GM19452 (cell line): ENCODE results near the gene MRPL40.

Experiments used
- ATAC-seq: cut with Tn5 transposase; IDR thresholded peaks from one replicate; pipeline ENCODE4 v1.9.1; 2021; ENCODE audit not compliant: unreplicated experiment

Gene MRPL40

DNA sequence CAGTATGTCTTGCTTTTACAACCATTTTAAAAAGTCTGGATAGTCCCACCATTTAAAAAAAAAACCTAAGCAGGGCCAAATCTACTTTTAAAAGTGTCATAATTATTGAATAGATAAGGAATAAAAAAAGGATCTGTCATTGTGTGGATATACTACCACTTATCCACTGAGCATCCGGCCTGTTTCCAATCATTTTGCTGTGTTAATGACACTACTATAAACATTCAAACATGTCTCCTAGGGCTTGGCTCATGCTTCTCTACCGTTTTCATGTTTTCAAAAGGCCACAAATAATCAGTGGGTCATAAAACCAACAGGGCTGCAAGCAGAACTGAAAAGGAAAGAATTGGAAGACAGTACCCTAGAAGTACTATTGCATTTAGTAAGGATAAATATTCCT is 27.7 kb downstream of the MRPL40 start:
- ATAC-seq: no peak

DNA sequence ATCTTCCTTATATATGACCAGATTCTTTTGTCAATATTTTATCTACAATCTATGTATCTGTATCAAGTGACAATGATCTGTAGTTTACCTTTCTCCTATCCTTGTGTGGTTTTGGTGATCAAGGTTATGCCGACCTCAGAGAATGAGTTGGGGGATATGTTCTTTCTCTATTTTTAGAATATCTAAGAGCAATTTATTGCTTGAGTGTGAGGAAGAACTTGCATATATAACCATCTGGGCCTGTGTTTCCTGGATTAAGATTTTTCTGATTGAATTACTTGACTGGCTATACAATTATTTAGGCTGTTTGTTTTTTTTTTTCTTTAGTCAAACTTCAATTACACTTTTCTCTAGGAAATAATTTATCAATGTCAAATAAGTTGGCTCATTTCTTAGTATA is 29.2 kb downstream of the MRPL40 start:
- no peak for ATAC-seq

DNA sequence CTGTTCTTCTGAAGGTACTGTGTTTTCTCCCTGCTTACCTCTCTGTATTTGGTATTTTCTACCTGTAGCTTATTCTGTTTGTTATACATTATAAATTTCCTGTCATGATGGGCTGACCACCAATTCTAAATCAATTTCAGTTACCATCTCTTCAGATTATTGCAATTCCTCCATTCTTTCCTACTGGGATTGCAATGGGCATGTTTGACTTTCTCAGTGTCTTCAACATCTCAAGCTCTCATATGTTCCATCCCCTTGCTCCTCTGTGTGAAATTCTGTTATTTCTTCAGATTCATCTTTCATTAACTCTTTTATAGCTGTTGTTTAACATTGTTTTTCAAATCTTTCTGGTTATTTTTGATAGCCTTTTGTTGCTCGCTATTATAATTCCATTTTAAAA is 30.7 kb downstream of the MRPL40 start:
- no peak for ATAC-seq

DNA sequence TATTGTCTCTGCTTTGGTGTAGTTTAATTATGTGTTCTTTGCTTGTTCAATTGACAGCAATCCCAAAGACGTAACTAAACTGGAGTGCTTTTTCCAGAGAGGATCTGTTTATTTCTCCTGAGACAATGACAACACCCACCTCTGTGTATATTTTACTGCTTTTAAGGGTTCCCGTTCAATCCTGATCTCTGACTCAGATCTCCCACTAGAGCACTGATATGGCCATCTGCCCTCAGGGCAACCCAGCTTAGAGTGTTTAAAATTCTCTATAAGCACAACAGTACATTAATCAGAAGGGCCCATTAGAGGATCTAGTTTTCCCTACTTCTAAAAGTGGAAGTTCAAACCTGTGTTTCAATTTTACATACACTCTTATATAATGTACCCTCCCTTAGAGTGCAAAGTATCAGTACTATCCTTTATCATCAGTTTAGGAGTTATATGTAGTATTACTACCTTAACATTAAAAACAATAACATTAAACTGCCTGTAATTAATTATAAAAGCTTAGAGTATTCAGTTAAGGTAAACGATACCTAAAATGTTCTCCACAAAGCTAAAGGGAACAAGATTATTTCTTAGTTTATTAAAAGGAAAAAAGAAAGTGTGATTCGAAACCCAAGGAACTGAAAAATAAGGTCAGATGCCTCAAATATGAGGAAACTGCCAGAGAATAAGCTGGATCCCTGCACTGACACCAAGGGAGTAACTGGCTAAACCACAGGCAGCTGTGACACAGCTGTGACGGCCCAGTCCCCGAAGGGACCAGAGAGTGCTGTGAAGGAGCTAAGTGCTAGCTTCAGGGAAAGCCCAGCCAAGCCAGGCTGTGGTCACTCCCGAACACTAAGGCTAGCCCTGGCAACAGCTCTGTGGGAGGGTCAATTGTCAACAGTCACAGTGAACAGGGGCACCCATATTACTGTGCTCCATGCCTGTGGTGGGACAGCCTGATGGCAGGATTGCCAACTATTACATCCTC is 31.4 kb downstream of the MRPL40 start:
- ATAC-seq: no peak

DNA sequence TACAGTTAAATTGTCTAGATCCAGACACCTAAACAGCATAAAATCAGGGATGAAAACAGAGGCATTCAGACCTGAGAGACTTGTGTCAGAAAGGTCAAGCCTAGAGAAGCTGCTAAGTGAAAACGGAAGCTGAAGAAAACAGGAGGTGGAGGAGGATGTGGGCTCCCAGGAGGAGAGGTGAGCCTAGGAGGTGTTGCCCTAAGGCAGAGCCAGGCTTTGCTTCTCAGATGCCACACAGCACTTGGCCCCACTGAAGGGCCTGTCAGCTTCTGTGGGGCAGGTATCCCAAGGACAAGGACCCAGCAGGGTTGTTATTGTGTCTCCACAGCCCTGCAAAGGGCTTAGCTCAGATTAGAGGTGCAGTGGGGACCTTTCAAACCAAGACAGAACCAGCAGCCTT is 32.2 kb downstream of the MRPL40 start:
- no peak for ATAC-seq

DNA sequence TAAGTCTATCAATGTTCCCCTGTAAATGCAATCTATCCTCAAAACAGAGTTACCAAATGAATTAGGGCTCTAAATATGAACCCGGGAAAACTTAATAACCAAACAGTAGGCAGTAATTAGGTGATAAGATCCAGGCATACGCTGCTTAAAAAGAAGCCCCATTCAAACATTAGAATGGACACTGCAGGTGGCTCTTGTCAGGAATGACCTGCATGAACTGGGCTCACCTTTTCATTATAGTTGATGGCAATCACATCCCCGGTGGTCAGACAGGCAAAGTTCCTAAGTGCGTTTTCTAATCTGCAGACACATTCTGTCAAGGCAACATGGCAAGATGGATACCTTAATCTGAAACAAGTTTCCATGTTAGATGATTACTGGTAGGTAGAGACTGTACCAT is 32.6 kb downstream of the MRPL40 start:
- ATAC-seq: no peak

DNA sequence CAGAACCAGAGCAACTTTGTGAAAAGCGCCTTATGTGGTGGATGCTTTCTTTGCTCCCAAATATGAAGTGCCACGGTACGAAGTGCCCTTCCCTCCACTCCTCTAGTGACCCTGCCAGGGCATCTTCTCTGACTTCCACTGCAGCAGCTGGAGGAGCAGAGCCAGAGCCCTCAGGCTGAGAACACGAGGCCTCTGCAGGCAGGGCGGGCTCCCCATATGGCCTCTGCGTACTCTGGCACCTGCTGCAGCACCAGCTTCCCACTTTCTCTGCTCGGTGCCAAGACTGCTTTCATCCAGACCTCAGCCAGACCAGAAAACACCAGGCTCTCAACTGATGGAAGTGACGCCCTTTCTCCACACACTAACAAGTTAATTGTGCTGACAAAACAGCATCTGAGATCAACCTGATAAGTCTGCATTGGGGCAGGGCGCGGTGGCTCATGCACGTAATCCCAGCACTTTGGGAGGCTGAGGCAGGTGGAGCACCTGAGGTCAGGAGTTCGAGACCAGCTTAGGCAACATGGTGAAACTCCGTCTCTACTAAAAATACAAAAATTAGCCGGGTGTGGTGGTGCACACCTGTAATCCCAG is 33.9 kb downstream of the MRPL40 start:
- ATAC-seq: no peak

DNA sequence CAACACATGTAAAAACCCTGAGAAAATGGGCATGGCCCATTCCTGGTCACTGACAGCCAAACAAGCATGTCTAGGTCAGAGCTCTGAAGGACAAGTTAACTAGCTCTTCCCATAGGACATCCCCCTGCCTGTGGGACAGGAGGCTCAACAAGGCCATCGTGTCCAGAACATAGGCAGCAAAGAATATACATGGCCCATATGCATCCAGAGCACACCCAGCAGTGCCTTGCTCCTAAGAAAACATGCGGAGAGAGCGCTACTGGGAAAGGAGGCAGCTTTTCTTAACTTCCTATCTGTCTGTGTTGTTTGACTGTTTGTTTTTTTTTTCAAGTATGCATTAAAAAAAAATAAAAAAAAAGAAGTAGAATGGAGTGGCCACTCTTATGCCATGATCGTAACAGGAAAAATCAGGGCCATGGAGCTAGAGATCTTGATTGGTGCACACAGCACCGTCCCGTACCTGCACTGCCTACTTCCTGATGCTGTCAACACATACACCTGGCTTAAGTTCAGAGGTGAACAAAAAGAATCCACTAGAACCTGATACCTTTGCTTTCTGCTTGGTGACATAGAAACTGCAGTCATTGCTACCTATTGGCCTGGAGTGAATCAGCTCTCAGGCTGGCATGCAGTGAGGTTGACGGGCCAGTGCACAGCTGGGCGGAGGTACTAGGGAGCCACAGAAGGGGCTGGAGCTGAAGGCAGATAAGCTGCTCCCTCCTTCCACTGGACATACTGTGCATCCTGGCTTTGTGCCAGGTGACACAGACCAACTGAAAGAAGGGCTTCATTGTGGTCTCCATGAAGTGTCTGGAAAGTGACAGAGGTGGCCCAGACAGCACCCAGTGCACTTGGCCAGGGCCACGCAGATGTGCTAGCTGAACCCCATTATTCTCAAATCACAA is 34.8 kb downstream of the MRPL40 start:
- no peak for ATAC-seq

DNA sequence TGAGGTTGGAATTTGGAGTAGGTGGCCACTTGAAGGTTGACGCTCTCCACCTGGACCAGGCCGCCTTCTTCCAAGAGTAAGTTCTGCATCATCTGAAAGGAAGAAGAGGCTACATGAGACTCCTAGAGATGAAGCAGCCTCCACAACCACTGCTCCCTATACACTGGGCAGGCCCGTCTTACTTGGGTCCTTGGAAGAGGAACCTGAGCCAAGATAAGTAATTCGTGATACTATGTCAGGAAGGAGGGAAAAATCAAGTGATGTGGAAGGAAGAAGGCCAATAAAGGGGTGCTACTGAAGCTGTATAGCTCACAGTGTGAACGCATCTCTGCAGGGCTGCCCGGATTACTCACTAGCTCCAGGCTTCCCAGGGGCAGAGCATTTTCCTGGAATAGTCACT is 35.6 kb downstream of the MRPL40 start:
- ATAC-seq: no peak

DNA sequence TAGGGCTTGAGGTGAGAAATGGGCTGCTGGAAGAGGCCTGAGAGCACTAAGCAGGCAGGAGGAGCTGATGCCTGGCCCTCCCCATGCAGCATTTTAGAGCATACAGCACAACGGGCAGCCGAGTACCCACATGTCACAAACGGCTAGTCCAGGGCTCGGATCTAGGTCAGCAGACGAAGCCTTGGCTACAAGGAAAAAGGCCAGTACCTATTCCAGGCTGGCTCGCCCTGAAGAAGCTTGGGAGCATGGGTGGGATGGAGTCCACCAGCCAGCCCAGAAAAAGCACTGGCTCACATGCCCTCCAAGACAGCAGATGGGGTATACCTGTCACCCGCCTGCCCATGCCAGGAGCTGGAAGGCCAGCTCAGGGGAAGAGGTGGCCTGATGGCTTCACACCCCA is 37.1 kb downstream of the MRPL40 start:
- ATAC-seq: no peak

DNA sequence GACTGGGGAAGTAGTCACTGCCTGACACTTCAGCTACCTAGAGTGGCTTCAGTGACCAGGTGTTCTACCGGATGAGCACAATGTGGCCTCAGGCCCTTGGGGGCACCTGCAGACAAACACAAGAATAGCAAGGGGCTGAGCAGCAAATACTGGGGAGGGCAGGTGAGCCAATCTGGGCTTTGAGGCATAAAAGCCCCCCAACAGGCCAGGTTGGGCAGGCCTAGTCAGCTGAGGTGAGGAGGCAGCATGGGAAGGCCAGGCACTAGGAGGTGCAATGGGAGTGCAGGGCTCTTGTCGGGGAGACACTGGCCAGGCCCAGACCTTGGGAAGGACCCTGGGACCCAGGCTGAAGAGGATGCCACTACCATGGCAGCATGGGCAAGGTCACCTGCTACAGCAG is 37.7 kb downstream of the MRPL40 start:
- ATAC-seq: no peak

DNA sequence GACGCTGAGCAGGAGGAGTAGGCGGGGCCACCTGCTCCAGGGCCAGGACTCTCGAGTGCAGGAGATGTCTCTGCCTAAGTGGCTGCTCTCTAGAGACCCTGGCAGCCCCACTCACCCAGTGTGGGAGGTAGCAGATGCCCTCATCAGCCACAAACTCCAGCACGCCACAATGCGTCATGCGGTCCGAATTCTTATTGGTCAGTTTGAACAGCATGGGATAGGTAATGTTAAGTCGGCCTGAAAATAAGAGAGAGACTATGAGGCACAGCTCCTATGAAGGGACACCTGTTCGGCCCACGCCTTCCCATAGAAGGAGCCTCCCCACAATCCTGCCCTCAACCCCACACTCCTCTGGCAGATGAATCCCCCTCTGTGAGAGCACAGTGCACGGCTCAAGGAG is 39.2 kb downstream of the MRPL40 start:
- ATAC-seq: no peak

DNA sequence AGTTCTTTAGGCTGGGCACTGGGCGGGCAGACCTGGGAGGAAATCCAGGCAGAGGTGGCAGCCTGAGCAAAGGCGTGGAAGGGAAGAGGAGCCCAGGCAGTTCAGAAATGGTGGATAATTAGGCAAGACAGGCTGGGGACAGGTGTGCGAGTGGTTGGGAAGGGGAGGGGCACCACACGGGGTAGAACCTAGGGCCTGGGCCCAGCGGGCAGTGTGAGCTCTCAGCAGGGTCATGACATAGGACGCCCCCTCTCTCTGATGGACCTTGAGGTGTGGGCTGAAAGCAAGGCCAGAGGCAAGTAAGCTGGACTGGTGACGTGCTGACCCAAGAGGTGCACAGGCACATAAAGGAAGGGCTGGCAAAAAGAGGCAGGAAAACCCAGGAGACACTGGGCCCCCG is 39.9 kb downstream of the MRPL40 start:
- no peak for ATAC-seq

DNA sequence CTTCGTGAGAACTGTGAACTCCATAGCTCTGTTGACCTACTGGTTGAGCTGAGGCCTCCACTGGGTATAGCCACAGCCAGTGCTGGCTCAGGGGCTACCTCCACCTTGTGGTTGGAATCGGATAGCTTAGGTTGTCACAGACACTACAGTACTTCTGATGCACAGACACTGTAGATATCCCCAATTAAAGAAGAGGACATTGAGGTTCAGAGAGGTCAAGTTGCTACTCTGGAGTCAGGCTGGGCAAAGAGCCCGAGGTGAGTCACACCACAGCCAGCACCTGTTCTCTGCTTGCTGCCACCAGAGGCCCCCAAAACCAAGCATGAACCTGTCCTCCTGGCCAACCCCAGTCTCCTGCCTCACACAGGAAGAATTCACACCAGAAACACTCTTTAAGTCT is 41.2 kb downstream of the MRPL40 start:
- no peak for ATAC-seq

DNA sequence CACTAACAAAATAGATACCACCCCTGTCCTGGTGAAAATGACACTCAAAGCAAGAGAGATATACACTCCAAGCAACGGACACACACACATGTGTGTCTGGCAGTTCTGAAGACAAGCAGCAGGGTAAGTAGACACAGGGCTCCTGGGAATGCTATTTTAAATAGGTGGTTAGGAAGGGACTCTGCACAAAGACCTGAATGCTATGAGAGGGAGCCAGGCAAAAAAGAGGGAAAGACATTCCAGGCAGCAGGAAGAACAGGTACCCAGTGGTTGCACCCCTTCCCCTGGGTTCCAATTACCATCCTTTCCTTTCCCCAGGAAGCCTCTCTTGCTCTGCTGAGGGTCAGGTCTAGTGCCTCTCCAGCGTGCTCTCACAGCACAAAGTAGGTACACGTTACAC is 43.7 kb downstream of the MRPL40 start:
- no peak for ATAC-seq

DNA sequence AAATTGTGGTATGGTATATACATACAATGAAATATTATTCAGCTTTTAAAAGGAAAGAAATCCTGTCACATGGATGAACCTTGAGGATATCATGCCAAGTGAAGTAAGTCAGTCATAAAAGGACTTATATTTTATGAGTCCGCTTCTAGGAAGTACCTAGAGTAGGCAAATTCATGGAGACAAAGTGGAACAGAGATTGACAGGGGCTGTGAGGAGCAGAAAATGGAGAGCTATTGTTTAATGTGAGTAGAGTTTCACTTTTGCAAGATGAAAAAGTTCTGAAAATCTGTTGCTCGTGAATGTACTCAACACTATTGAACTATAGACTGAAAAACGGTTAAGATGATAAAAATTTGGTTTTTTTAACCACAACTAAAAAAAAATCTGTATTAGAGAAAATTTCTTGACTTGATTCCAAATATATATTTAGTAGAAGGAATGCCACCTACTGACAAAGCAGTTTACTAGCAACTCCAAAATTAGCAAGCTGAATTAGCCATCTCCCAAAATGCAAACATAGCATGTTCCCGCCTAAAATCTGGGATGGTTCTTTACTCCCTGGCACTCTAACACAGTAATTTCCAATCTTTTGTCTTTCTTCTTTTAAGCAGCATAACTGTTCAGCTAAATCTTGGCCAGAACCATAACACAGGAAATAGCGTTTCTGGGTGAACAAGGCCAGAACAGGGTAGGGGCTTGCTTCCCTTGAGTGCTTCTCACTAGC is 45.1 kb downstream of the MRPL40 start:
- ATAC-seq: no peak

DNA sequence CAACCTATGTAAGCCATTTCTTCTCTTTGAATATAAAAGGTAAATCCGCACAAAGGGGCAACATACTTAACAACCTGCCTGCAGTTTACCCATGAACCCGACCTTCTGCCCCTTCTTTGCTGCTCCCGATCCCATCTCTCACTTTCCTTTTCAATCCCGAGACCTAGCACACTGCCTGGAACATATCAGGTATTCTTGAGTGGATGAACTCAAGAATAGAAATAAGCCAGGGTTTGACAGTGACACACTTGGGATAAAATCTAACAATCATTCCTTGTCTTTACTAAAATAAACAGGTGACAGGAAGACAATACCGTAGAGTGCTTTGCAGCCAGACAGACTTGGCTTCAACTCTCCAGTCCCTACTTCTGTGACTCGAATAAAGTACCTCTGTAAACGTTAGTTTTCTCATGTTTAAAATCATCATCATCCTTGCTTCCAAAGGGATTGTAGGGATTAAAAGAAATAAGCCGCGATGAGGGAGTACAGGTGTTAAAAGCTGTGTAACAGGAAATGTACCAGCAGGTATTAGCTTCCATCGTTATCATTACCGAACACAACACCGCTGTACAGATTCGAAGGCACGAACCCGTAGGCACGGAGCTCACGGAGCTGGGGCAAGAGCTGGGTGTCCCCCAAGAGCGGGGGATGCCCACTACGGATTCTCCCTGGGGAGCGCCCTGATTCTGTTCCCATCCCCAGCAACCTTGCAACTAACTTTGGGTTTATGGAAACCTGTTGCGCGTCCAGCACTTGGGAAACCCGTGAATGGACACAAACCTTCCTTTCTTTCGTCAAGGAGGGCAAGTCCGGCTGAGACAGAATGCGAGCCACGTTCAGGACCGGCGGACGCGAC is 45.9 kb downstream of the MRPL40 start:
- no peak for ATAC-seq

DNA sequence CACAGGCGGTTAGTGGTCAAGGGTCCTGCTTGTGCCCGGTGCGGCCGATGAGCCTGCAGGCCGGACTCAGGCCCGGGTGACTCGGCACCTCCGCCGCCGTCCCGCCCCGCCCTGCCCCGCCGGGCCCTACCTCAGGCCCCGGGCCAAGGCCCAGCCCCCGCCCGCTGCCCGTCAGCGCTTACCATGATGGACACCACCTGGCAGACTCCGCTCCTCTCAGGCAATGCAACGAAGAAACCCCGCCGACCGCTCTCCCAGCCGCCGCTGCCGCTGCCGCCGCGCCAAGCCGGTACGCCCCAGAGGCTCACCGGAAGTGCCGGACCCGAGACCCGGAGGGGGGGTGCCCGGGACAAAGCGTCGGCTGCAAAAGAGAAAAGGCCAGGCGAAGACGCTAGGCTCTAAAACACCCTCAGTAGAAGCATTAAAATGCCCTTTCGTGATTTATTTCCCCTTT is 46.6 kb downstream of the MRPL40 start, which contains the start of gene UFD1:
TSS of gene UFD1 (minus strand) at position 293 of the 454 bp plus-strand sequence. CDS start at position 185, 108 bp downstream.
- peak; percentile 53 for ATAC-seq

DNA sequence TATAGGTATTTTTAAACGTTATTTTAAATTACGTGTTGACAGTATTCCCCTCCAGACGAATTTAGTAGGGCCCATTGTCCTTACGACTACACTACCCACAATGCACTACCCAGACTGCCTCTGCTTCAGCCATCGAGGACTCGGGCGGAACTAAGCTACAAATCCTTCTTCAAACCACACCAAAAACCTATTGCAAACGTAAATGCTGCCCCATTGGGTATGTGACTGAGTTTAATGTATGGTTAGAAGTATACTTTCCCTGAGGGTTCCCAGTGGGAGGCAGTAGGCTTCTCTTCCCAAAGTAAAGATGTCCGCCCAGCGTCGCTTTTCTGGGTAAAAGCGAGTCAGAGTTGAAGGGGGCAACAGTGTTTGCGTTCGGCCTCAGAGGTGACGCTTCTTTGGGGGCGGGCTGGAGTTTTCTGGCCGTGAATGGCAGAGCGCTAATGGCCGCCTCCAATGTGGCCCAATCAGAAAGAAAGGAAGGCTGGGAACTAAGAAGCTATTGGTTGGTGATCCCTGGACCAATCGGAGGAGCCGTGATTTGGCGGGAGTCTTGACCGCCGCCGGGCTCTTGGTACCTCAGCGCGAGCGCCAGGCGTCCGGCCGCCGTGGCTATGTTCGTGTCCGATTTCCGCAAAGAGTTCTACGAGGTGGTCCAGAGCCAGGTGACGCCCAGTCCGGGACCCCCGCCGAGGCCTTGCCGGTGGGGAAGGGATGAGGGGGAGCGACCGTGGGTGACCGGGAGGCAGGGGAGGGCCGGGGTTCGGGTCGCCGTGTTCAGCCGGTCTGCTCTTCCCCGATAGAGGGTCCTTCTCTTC is 47.2 kb downstream of the MRPL40 start, which contains the start of gene CDC45:
TSS of gene CDC45 (plus strand) at position 566 of the 818 bp plus-strand sequence. CDS start at position 615, 49 bp downstream.
- ATAC-seq: peak; percentile 80
